ENCODE data around the gene FOXN3.

- TF ChIP-seq POLR2A (IDR thresholded peaks at IDR 0.05) (no peak), CTCF (IDR thresholded peaks at IDR 0.05) (peak in 1 of 6 experiments; percentile 13)
Observed at GRCh38 chr14:89422952-89423345, 5.9 kb upstream of the FOXN3 start.
